ENCODE data around the gene CEP72.
"Not testable (repeated sequence)": the region's sequence is repeated elsewhere in the genome, so short reads cannot be mapped to it uniquely, and the experiment has no call there.

CEP72 gene

GRCh38 chr5:623531-623930, 11.4 kb downstream of the CEP72 start:
- no peak for DNase-seq
- Histone ChIP-seq H3K9me3 (ENCODE audit: control extremely low read depth in 1 of 5, control insufficient read depth in 4 of 5, insufficient read depth in 2 of 5, low read depth in 1 of 5, low read length in 4 of 5) (no peaks in the 10 kb centered on the region), H3K36me3 (ENCODE audit: control insufficient read depth in 4 of 4, insufficient read depth in 4 of 4, low read length in 3 of 4) (peaks cover 9 to 71% (median 43%) of the 10 kb centered on the region in 4 experiments), H3K27me3 (replicated peaks in 2 of 5; ENCODE audit: control insufficient read depth in 4 of 5, insufficient read depth in 5 of 5, low read length in 4 of 5) (no peaks in the 10 kb centered on the region), H3K4me1 (ENCODE audit: control extremely low read depth in 1 of 4, control insufficient read depth in 4 of 4, insufficient read depth in 4 of 4, low read length in 3 of 4) (no peaks in the 10 kb centered on the region), H3K4me3 (ENCODE audit: control insufficient read depth in 1 of 7, extremely low read depth in 1 of 7, insufficient read depth in 4 of 7, low read depth in 2 of 7, low read length in 6 of 7) (no peak overlapping the region), H3K27ac (ENCODE audit: insufficient read depth in 1 of 2, low read depth in 1 of 2, low read length in 2 of 2, poor library complexity in 1 of 2, severe bottlenecking in 2 of 2) (no peak overlapping the region)
- POLR2A ChIA-PET = no interaction called here
- 89% methylated on average over 10 of the region's 13 CpGs for WGBS (ENCODE audit: insufficient coverage)
- CTCF ChIA-PET = no interaction called here

DNA sequence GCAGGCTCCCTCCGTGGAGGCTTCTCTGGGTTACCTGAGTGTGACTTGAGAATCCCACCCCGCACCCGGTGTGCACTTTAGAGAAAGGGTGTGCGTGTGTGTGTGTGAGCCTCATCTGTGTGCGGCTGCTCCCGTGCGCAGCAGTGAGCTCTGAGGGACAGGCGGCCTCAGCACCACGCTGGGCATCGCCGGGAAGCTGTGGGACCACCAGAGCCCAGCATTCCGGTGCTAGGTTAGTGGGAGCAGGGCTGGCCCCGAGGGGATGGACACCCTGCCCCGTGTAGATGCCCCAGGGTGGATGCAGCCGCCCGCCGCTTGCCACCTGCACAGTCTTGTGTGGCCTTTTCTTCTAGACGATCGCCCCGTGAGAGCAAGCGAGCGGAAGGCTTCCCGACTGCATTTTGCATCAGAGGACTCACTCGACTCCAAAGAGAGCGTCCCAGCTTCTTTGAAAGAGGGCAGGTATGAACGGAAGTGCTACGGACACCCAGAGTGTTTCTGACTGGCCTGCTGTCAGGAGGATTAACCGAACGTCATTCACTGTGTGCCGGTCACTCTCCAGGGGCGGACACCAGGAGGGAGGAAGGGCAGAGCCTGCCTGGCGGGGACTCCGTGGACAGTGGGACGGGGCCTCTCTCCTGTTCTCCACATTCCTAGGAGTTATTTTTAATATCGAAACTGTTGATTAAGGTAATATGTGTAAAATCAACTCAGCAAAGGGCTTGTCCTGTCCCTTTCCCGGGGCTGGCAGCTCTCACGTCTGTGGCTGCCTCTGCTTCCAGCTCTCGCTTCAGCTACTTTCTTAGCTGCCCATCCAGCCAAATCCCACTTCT, 12.2 kb downstream of the CEP72 start:
- Histone ChIP-seq H3K27me3 (replicated peaks in 2 of 5; ENCODE audit: control insufficient read depth in 4 of 5, insufficient read depth in 5 of 5, low read length in 4 of 5) (no peaks in the 10 kb centered on the region), H3K4me1 (ENCODE audit: control extremely low read depth in 1 of 4, control insufficient read depth in 4 of 4, insufficient read depth in 4 of 4, low read length in 3 of 4) (no peaks in the 10 kb centered on the region), H3K4me3 (ENCODE audit: control insufficient read depth in 1 of 7, extremely low read depth in 1 of 7, insufficient read depth in 4 of 7, low read depth in 2 of 7, low read length in 6 of 7) (no peak overlapping the region), H3K27ac (ENCODE audit: insufficient read depth in 1 of 2, low read depth in 1 of 2, low read length in 2 of 2, poor library complexity in 1 of 2, severe bottlenecking in 2 of 2) (no peak overlapping the region), H3K9me3 (ENCODE audit: control extremely low read depth in 1 of 5, control insufficient read depth in 4 of 5, insufficient read depth in 2 of 5, low read depth in 1 of 5, low read length in 4 of 5) (no peaks in the 10 kb centered on the region), H3K36me3 (ENCODE audit: control insufficient read depth in 4 of 4, insufficient read depth in 4 of 4, low read length in 3 of 4) (peaks cover 9 to 66% (median 37%) of the 10 kb centered on the region in 4 experiments)
- no peak for DNase-seq
- CTCF ChIA-PET = no interaction called here
- POLR2A ChIA-PET = no interaction called here
- 95% methylated on average over 34 of the region's 38 CpGs for WGBS (ENCODE audit: insufficient coverage)

- Histone ChIP-seq H3K4me1 (ENCODE audit: control extremely low read depth in 1 of 4, control insufficient read depth in 4 of 4, insufficient read depth in 4 of 4, low read length in 3 of 4) (no peaks in the 10 kb centered on the region), H3K9me3 (ENCODE audit: control extremely low read depth in 1 of 5, control insufficient read depth in 4 of 5, insufficient read depth in 2 of 5, low read depth in 1 of 5, low read length in 4 of 5) (no peaks in the 10 kb centered on the region), H3K27me3 (replicated peaks in 2 of 5; ENCODE audit: control insufficient read depth in 4 of 5, insufficient read depth in 5 of 5, low read length in 4 of 5) (no peaks in the 10 kb centered on the region), H3K27ac (ENCODE audit: insufficient read depth in 1 of 2, low read depth in 1 of 2, low read length in 2 of 2, poor library complexity in 1 of 2, severe bottlenecking in 2 of 2) (no peak overlapping the region), H3K4me3 (ENCODE audit: control insufficient read depth in 1 of 7, extremely low read depth in 1 of 7, insufficient read depth in 4 of 7, low read depth in 2 of 7, low read length in 6 of 7) (no peak overlapping the region), H3K36me3 (ENCODE audit: control insufficient read depth in 4 of 4, insufficient read depth in 4 of 4, low read length in 3 of 4) (peaks cover 9 to 60% (median 32%) of the 10 kb centered on the region in 4 experiments)
- ChIA-PET POLR2A (no interaction called here), CTCF (no interaction called here)
- WGBS (ENCODE audit: insufficient coverage) = 96% methylated on average over 13 of the region's 13 CpGs
- DNase-seq = no peak
These were observed 12.8 kb downstream of the CEP72 start for GRCh38 chr5:624951-625230.

GRCh38 chr5:625516-625915, 13.4 kb downstream of the CEP72 start:
- Histone ChIP-seq H3K27ac (ENCODE audit: insufficient read depth in 1 of 2, low read depth in 1 of 2, low read length in 2 of 2, poor library complexity in 1 of 2, severe bottlenecking in 2 of 2) (no peak overlapping the region), H3K4me3 (ENCODE audit: control insufficient read depth in 1 of 7, extremely low read depth in 1 of 7, insufficient read depth in 4 of 7, low read depth in 2 of 7, low read length in 6 of 7) (no peak overlapping the region), H3K9me3 (ENCODE audit: control extremely low read depth in 1 of 5, control insufficient read depth in 4 of 5, insufficient read depth in 2 of 5, low read depth in 1 of 5, low read length in 4 of 5) (no peaks in the 10 kb centered on the region), H3K4me1 (ENCODE audit: control extremely low read depth in 1 of 4, control insufficient read depth in 4 of 4, insufficient read depth in 4 of 4, low read length in 3 of 4) (no peaks in the 10 kb centered on the region), H3K36me3 (ENCODE audit: control insufficient read depth in 4 of 4, insufficient read depth in 4 of 4, low read length in 3 of 4) (peaks cover 7 to 54% (median 29%) of the 10 kb centered on the region in 4 experiments), H3K27me3 (replicated peaks in 2 of 5; ENCODE audit: control insufficient read depth in 4 of 5, insufficient read depth in 5 of 5, low read length in 4 of 5) (no peaks in the 10 kb centered on the region)
- no peak for DNase-seq
- CTCF ChIA-PET = no interaction called here
- WGBS (ENCODE audit: insufficient coverage) = over 99% methylated on average over 13 of the region's 16 CpGs
- POLR2A ChIA-PET = no interaction called here

DNA sequence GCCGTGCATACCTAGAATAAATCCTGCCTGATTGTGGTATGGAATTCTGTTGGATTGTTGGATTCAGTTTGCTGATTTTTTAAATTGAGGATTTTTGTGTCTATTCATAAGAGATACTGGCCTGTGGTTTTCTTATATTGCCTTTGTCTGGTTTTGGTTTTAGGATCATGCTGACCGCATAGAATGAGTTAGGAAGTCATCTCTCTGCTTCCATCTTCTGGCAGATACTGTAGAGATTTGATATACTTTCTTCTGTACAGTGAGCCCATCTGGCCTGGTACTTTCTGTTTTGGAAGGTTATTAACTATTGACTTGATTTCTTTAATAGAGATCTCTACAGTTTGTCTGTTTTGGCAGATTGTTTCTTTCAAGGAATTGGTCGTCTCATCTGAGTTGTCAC, 14.7 kb downstream of the CEP72 start:
- ChIA-PET CTCF (no interaction called here), POLR2A (no interaction called here)
- H3K4me1 ChIP-seq (ENCODE audit: control extremely low read depth in 1 of 4, control insufficient read depth in 4 of 4, insufficient read depth in 4 of 4, low read length in 3 of 4) = no peaks in the 10 kb centered on the region
- H3K36me3 ChIP-seq (ENCODE audit: control insufficient read depth in 4 of 4, insufficient read depth in 4 of 4, low read length in 3 of 4) = peaks cover 4 to 42% (median 21%) of the 10 kb centered on the region in 4 experiments
- no peak for DNase-seq
- H3K4me3 ChIP-seq (ENCODE audit: control insufficient read depth in 1 of 7, extremely low read depth in 1 of 7, insufficient read depth in 4 of 7, low read depth in 2 of 7, low read length in 6 of 7) = no peak overlapping the region
- H3K27ac ChIP-seq (ENCODE audit: insufficient read depth in 1 of 2, low read depth in 1 of 2, low read length in 2 of 2, poor library complexity in 1 of 2, severe bottlenecking in 2 of 2) = no peak overlapping the region
- 93% methylated on average over 3 of the region's 3 CpGs for WGBS (ENCODE audit: insufficient coverage)
- no peaks in the 10 kb centered on the region for H3K9me3 ChIP-seq (ENCODE audit: control extremely low read depth in 1 of 5, control insufficient read depth in 4 of 5, insufficient read depth in 2 of 5, low read depth in 1 of 5, low read length in 4 of 5)
- H3K27me3 ChIP-seq (replicated peaks in 2 of 5; ENCODE audit: control insufficient read depth in 4 of 5, insufficient read depth in 5 of 5, low read length in 4 of 5) = no peaks in the 10 kb centered on the region

GRCh38 chr5:627840-628239, 15.7 kb downstream of the CEP72 start:
- no peak overlapping the region for H3K4me3 ChIP-seq (ENCODE audit: control insufficient read depth in 1 of 7, extremely low read depth in 1 of 7, insufficient read depth in 4 of 7, low read depth in 2 of 7, low read length in 6 of 7)
- H3K27me3 ChIP-seq (replicated peaks in 2 of 5; ENCODE audit: control insufficient read depth in 4 of 5, insufficient read depth in 5 of 5, low read length in 4 of 5) = no peaks in the 10 kb centered on the region
- CTCF ChIA-PET = no interaction called here
- peaks cover 4 to 36% (median 20%) of the 10 kb centered on the region in 4 experiments for H3K36me3 ChIP-seq (ENCODE audit: control insufficient read depth in 4 of 4, insufficient read depth in 4 of 4, low read length in 3 of 4)
- 95% methylated on average over 24 of the region's 24 CpGs for WGBS (ENCODE audit: insufficient coverage)
- H3K4me1 ChIP-seq (ENCODE audit: control extremely low read depth in 1 of 4, control insufficient read depth in 4 of 4, insufficient read depth in 4 of 4, low read length in 3 of 4) = no peaks in the 10 kb centered on the region
- no peaks in the 10 kb centered on the region for H3K9me3 ChIP-seq (ENCODE audit: control extremely low read depth in 1 of 5, control insufficient read depth in 4 of 5, insufficient read depth in 2 of 5, low read depth in 1 of 5, low read length in 4 of 5)
- no peak for DNase-seq
- POLR2A ChIA-PET = no interaction called here
- no peak overlapping the region for H3K27ac ChIP-seq (ENCODE audit: insufficient read depth in 1 of 2, low read depth in 1 of 2, low read length in 2 of 2, poor library complexity in 1 of 2, severe bottlenecking in 2 of 2)

GRCh38 chr5:628351-629205, 16.4 kb downstream of the CEP72 start:
- DNase-seq; H3K27ac ChIP-seq (ENCODE audit: insufficient read depth in 1 of 2, low read depth in 1 of 2, low read length in 2 of 2, poor library complexity in 1 of 2, severe bottlenecking in 2 of 2); H3K9me3 ChIP-seq (ENCODE audit: control extremely low read depth in 1 of 5, control insufficient read depth in 4 of 5, insufficient read depth in 2 of 5, low read depth in 1 of 5, low read length in 4 of 5); H3K27me3 ChIP-seq (replicated peaks in 2 of 5; ENCODE audit: control insufficient read depth in 4 of 5, insufficient read depth in 5 of 5, low read length in 4 of 5); CTCF ChIA-PET; H3K4me3 ChIP-seq (ENCODE audit: control insufficient read depth in 1 of 7, extremely low read depth in 1 of 7, insufficient read depth in 4 of 7, low read depth in 2 of 7, low read length in 6 of 7); H3K4me1 ChIP-seq (ENCODE audit: control extremely low read depth in 1 of 4, control insufficient read depth in 4 of 4, insufficient read depth in 4 of 4, low read length in 3 of 4); POLR2A ChIA-PET: not testable (repeated sequence)
- WGBS (ENCODE audit: insufficient coverage) = 96% methylated on average over 12 of the region's 21 CpGs
- peaks cover 4 to 33% (median 19%) of the 10 kb centered on the region in 4 experiments for H3K36me3 ChIP-seq (ENCODE audit: control insufficient read depth in 4 of 4, insufficient read depth in 4 of 4, low read length in 3 of 4)

Measured in common myeloid progenitor, CD34-positive (primary cell).